ENCODE data around the gene BMPR1A.

DNA sequence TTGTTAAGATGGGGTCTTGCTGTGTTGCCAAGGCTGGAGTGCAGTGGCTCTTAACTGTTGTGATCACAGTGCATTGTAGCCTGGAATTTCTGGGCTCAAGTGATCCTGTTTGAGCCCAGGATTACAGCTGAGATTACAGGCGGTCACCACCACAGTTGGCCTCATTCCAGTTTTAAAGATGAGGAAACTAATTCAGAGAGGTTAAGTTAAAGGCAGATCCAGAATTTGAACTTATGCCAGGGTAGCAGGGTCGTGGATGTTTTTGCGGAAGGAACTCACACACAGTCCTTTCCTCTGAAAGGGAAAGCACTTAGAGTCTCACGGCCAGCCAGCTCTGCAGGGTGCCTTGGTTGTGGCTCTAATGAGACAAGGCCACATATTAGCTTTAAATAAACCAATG lies 116.3 kb downstream of the BMPR1A start:
- TF ChIP-seq CEBPB (IDR thresholded peaks at IDR 0.05; ENCODE audit: low read depth, low read length) (no peak), CHD1 (IDR thresholded peaks at IDR 0.05; ENCODE audit: low read depth, low read length) (no peak)
